CD8-positive, alpha-beta memory T cell (primary cell): ENCODE measurements around the gene SLC9A4. TPM values are rescaled to one million over a fixed set of nuclear protein-coding genes. Genes with fewer than 3 reads are reported as not detected.

Experiments
- CTCF ChIA-PET: fragments of 350-600 bp; sonication (Branson Sonifier 250); formaldehyde crosslinking; loops from one replicate; lab custom pipeline; 2021; ENCODE audit warnings: antibody characterized with exemption; lab: Charles Lee
- POLR2A ChIA-PET: fragments of 350-600 bp; sonication (Branson Sonifier 250); formaldehyde crosslinking; loops from one replicate; lab custom pipeline; 2021; ENCODE audit warnings: antibody characterized with exemption; lab: Charles Lee
- DNase-seq, 5 donors: peaks; one replicate each; pipeline versions ENCODE4 v3.0.0 to v3.0.0-alpha.2; 2020 to 2022; ENCODE audit warnings: mixed read lengths in 1 of 5
- H3K27ac ChIP-seq: one replicate; pipeline ENCODE4 v1.7.0; 2013; ENCODE audit warnings: low read depth, mild to moderate bottlenecking, low read length, moderate library complexity
- H3K27me3 ChIP-seq: 2 replicates; pipeline ENCODE4 v1.7.0; 2013; ENCODE audit warnings: low read length, mild to moderate bottlenecking; ENCODE audit not compliant: insufficient read depth, poor library complexity, severe bottlenecking
- H3K36me3 ChIP-seq: 2 replicates; pipeline ENCODE4 v1.7.0; 2013; ENCODE audit warnings: mild to moderate bottlenecking, low read length, moderate library complexity; ENCODE audit not compliant: insufficient read depth
- H3K4me1 ChIP-seq: 2 replicates; pipeline ENCODE4 v1.7.0; 2013; ENCODE audit warnings: mild to moderate bottlenecking, low read length, moderate library complexity; ENCODE audit not compliant: insufficient read depth
- H3K4me3 ChIP-seq: 2 replicates; pipeline ENCODE4 v1.7.0; 2013; ENCODE audit warnings: mild to moderate bottlenecking, low read length
- H3K9me3 ChIP-seq: 2 replicates; pipeline ENCODE4 v1.7.0; 2013; ENCODE audit warnings: mild to moderate bottlenecking, low read length
- H3K27ac Mint-ChIP-seq, 8 donors: one replicate each; pipeline ENCODE4 v1.8.0; 2020 to 2021; ENCODE audit warnings: mixed read lengths in 8 of 8, mild to moderate bottlenecking in 6 of 8, inconsistent platforms in 3 of 8, moderate library complexity in 3 of 8
- H3K27me3 Mint-ChIP-seq, 2 donors: one replicate each; pipeline ENCODE4 v1.8.0; 2020 to 2021; ENCODE audit warnings: mixed read lengths in 2 of 2, mild to moderate bottlenecking in 1 of 2, moderate library complexity in 1 of 2
- H3K36me3 Mint-ChIP-seq, 3 donors: one replicate each; pipeline ENCODE4 v1.8.0; 2020 to 2021; ENCODE audit warnings: mixed read lengths in 3 of 3, inconsistent platforms in 1 of 3, mild to moderate bottlenecking in 1 of 3
- H3K4me1 Mint-ChIP-seq, 3 donors: one replicate each; pipeline ENCODE4 v1.8.0; 2020 to 2021; ENCODE audit warnings: mixed read lengths in 3 of 3, inconsistent platforms in 1 of 3, mild to moderate bottlenecking in 1 of 3
- H3K4me3 Mint-ChIP-seq, 7 donors: one replicate each; pipeline ENCODE4 v1.8.0; 2020 to 2021; ENCODE audit warnings: mixed read lengths in 7 of 7, mild to moderate bottlenecking in 6 of 7, moderate library complexity in 4 of 7, inconsistent platforms in 2 of 7
- H3K9me3 Mint-ChIP-seq, 5 donors: one replicate each; pipeline ENCODE4 v1.8.0; 2020 to 2022; ENCODE audit warnings: mixed read lengths in 5 of 5, mild to moderate bottlenecking in 3 of 5, moderate library complexity in 2 of 5, inconsistent platforms in 1 of 5
- polyA plus RNA-seq: library from polyadenylated mRNA; unstranded; fragments of 300-500 nt; fragmentation: Illumina TruSeq; gene quantifications from one replicate; pipeline ENCODE4 v1.2.3, GENCODE V29; 2021
- total RNA-seq, 2 experiments: library from RNA; stranded (reverse); gene quantifications; one replicate each; pipeline ENCODE4 v1.2.3, GENCODE V29; 2021

The SLC9A4 gene, protein sequence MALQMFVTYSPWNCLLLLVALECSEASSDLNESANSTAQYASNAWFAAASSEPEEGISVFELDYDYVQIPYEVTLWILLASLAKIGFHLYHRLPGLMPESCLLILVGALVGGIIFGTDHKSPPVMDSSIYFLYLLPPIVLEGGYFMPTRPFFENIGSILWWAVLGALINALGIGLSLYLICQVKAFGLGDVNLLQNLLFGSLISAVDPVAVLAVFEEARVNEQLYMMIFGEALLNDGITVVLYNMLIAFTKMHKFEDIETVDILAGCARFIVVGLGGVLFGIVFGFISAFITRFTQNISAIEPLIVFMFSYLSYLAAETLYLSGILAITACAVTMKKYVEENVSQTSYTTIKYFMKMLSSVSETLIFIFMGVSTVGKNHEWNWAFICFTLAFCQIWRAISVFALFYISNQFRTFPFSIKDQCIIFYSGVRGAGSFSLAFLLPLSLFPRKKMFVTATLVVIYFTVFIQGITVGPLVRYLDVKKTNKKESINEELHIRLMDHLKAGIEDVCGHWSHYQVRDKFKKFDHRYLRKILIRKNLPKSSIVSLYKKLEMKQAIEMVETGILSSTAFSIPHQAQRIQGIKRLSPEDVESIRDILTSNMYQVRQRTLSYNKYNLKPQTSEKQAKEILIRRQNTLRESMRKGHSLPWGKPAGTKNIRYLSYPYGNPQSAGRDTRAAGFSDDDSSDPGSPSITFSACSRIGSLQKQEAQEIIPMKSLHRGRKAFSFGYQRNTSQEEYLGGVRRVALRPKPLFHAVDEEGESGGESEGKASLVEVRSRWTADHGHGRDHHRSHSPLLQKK
- total RNA-seq: not detected
- polyA plus RNA-seq: not detected

DNA sequence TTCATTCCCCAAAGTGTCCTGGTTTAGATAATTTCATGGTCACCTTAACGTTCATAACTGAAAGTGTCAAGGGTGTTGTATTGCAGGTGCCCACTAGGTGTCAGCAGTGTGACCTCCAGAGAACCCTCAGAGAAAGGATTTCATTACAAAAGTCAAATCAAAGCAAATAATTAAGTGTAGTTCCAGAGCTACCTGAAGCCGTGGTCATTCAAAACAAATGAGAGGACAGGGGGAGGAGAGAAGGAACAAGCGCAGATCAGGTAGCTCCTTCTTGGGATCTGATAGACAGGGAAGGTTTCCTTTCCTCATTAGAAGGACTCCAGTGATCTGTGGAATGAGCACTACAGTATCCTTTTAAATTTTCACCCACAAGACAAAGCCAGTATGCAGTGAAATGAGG lies at the start of gene SLC9A4:
TSS of gene SLC9A4 (plus strand) at position 207 of the 400 bp plus-strand sequence. CDS start 534 bp downstream, outside the sequence.
- DNase-seq: peak; percentile 21 to 53 (median 30)
- H3K9me3 ChIP-seq: no peaks in the 10 kb centered on the region
- Mint-ChIP-seq H3K4me1 (no peaks in the 10 kb centered on the region), H3K27me3 (peaks cover 20 to 47% of the 10 kb centered on the region in 2 donors), H3K9me3 (peaks cover 10 to 21% (median 15%) of the 10 kb centered on the region in 5 donors), H3K4me3 (no peak within 1 kb of the TSS), H3K36me3 (peaks cover 0 to 17% (median 2%) of the 10 kb centered on the region in 3 donors), H3K27ac (no peak within 1 kb of the TSS)
- no peaks in the 10 kb centered on the region for H3K36me3 ChIP-seq
- H3K4me3 ChIP-seq: no peak within 1 kb of the TSS
- H3K27me3 ChIP-seq: no peaks in the 10 kb centered on the region
- ChIA-PET CTCF (interaction anchor here (1.0 to 1.7 kb wide), 7 partner anchors 11 to 262 kb away, joined by 3 to 11 read pairs (median 4); no protein-coding TSS in a partner anchor), POLR2A (no interaction called here)
- no peak within 1 kb of the TSS for H3K27ac ChIP-seq
- no peaks in the 10 kb centered on the region for H3K4me1 ChIP-seq

DNA sequence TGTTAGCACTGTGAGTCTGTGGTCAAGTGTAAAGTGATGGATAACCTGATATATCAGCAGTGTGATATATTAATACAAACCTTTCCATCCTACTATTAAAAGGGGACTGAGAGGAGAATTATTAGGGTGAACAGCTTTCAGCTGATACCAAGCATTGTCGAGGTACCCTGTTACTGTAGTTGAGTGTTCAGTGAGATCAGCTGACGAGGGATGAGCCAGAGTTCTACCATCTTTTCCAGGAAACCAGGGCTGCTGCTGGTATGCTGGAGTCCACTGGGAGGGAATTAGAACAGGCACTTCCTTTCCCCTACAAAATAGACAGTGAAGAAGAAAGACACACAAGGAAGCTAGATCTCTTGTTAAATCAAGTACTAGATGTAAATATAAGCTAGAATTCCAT lies 49.7 kb upstream of the SLC9A4 start:
- DNase-seq: no peak
- Histone ChIP-seq H3K27me3 (no peaks in the 10 kb centered on the region), H3K4me3 (no peak overlapping the region), H3K36me3 (no peaks in the 10 kb centered on the region), H3K4me1 (peaks cover 24% of the 10 kb centered on the region), H3K9me3 (no peaks in the 10 kb centered on the region), H3K27ac (no peak overlapping the region)
- H3K27ac Mint-ChIP-seq: peak overlapping the region in 7 of 8 donors; percentile 43 to 100 (median 89)
- no peaks in the 10 kb centered on the region for H3K9me3 Mint-ChIP-seq
- ChIA-PET POLR2A (interaction anchor here (1.1 kb wide), 1 partner anchor 56 kb away, joined by 3 read pairs; no protein-coding TSS in a partner anchor), CTCF (interaction anchor here (1.2 kb wide), 1 partner anchor 19 kb away, joined by 3 read pairs; no protein-coding TSS in a partner anchor)
- H3K27me3 Mint-ChIP-seq: peaks cover 0 to 1% of the 10 kb centered on the region in 2 donors
- H3K36me3 Mint-ChIP-seq: peaks cover 0 to 10% (median 5%) of the 10 kb centered on the region in 3 donors
- peak overlapping the region; percentile 55 to 98 (median 94) for H3K4me3 Mint-ChIP-seq
- H3K4me1 Mint-ChIP-seq: peaks cover 55 to 91% (median 89%) of the 10 kb centered on the region in 3 donors

DNA sequence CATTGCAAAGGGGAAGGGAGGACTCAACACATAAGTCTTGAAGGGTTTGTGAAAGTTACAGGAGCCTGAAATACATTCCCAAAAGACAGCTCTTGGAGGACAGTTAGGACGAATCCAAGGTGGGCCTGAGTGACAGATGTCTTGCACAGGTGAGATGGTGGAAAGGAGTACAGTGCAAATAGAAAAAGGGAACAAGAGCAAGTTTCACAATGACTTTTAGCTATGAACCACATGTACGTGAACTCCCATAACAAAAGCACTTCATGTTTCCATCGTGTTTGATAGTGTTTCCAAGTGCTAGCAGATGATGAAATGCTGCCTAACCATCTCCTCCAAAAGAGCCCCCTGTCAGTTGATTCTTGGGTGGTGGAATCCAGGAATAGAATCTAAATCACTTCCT lies 48.3 kb upstream of the SLC9A4 start:
- Mint-ChIP-seq H3K4me1 (peaks cover 51 to 92% (median 80%) of the 10 kb centered on the region in 3 donors), H3K27ac (peak overlapping the region; percentile 9 to 95 (median 82)), H3K27me3 (peaks cover 0 to 1% of the 10 kb centered on the region in 2 donors), H3K9me3 (no peaks in the 10 kb centered on the region), H3K36me3 (peaks cover 0 to 14% (median 5%) of the 10 kb centered on the region in 3 donors), H3K4me3 (peak overlapping the region; percentile 13 to 98 (median 94))
- POLR2A ChIA-PET: no interaction called here
- Histone ChIP-seq H3K27ac (no peak overlapping the region), H3K4me1 (peaks cover 11% of the 10 kb centered on the region), H3K36me3 (no peaks in the 10 kb centered on the region), H3K9me3 (no peaks in the 10 kb centered on the region), H3K4me3 (no peak overlapping the region), H3K27me3 (no peaks in the 10 kb centered on the region)
- no peak for DNase-seq
- CTCF ChIA-PET: no interaction called here

DNA sequence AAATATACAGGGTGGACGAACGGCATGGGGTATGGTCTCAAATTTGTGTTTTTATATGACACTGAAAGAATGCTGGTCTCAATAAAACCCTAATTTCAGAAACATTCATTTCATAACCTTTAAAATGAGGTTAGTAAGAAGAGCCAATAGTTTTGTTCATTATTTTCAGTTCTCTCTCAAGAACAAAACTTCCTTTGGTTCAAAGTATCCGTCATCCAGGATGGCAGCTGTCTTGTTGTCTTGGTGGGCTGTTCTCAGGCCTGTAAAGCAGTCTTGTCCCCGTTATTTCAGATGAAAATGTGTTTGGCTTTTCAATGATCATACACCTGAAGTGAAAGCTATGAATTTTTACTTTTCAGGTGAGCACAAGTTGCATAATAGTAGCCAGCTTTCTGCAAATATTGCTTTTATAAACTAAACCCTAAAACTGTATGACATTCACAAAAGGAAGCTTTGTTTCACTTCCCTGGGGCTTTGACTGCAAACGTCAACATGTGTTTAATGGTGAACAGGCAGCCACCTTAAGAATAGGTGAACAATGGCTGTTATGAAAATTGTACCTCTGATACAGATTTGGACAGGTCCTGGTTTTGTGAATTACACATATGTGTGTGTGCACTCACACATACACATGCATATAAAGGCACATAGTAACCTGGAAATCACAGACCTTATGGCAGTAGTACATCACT lies 47.4 kb upstream of the SLC9A4 start:
- Mint-ChIP-seq H3K27ac (peak overlapping the region; percentile 31 to 95 (median 74)), H3K4me3 (peak overlapping the region; percentile 33 to 98 (median 74)), H3K36me3 (peaks cover 0 to 14% (median 8%) of the 10 kb centered on the region in 3 donors), H3K4me1 (peaks cover 56 to 92% (median 79%) of the 10 kb centered on the region in 3 donors), H3K27me3 (peaks cover 0 to 1% of the 10 kb centered on the region in 2 donors), H3K9me3 (no peaks in the 10 kb centered on the region)
- Histone ChIP-seq H3K9me3 (no peaks in the 10 kb centered on the region), H3K27me3 (no peaks in the 10 kb centered on the region), H3K4me1 (peaks cover 4% of the 10 kb centered on the region), H3K27ac (no peak overlapping the region), H3K4me3 (no peak overlapping the region), H3K36me3 (no peaks in the 10 kb centered on the region)
- CTCF ChIA-PET: no interaction called here
- no peak for DNase-seq
- POLR2A ChIA-PET: no interaction called here

DNA sequence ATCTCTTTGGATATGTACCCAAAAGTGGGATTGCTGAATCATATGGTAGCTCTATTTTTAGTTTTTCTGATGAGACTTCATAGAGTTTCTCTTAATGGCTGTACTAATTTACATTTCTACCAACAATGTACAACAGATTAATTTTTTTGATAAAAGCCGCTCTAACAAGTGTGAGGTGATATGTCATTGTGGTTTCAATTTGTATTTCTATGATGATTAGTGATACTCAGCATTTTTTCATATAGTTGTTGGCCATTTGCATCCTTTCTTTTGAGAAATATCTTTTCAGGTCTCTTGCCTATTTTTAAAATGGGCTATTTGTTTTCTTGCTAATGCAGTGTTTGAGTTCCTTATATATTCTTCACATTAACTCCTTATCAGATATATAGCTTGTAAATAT lies 45.8 kb upstream of the SLC9A4 start:
- POLR2A ChIA-PET: no interaction called here
- Histone ChIP-seq H3K4me3 (no peak overlapping the region), H3K9me3 (no peaks in the 10 kb centered on the region), H3K4me1 (peaks cover 4% of the 10 kb centered on the region), H3K36me3 (no peaks in the 10 kb centered on the region), H3K27ac (no peak overlapping the region), H3K27me3 (no peaks in the 10 kb centered on the region)
- peaks cover 56 to 93% (median 73%) of the 10 kb centered on the region in 3 donors for H3K4me1 Mint-ChIP-seq
- H3K27me3 Mint-ChIP-seq: no peaks in the 10 kb centered on the region
- peaks cover 0 to 13% (median 2%) of the 10 kb centered on the region in 3 donors for H3K36me3 Mint-ChIP-seq
- H3K27ac Mint-ChIP-seq: peak overlapping the region in 6 of 8 donors; percentile 14 to 95 (median 74)
- H3K4me3 Mint-ChIP-seq: peak overlapping the region; percentile 13 to 80 (median 71)
- no peaks in the 10 kb centered on the region for H3K9me3 Mint-ChIP-seq
- CTCF ChIA-PET: interaction anchor here (0.8 kb wide), 1 partner anchor 175 kb away, joined by 4 read pairs; no protein-coding TSS in a partner anchor
- no peak for DNase-seq

DNA sequence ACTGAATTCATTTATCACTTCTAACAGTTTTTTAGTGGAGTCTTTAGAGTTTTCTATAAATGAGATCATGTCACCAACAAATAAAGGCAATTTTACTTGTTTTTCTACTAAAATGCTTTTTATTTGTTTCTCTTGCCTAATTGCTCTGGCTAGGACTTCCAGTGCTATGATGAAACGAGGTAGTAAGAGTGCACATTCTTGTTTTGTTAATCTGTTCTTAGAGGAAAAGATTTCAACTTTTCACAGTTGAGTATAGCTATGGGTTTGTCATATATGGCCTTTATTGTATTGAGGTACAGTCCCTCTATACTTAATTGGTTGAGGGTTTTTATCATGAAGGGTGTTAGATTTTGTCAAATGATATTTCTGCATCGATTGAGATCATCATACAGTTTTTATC lies 44.5 kb upstream of the SLC9A4 start:
- Mint-ChIP-seq H3K4me1 (peaks cover 51 to 85% (median 63%) of the 10 kb centered on the region in 3 donors), H3K36me3 (peaks cover 0 to 8% (median 2%) of the 10 kb centered on the region in 3 donors), H3K9me3 (no peaks in the 10 kb centered on the region), H3K4me3 (peak overlapping the region; percentile 19 to 80 (median 71)), H3K27ac (peak overlapping the region in 6 of 8 donors; percentile 14 to 95 (median 58)), H3K27me3 (no peaks in the 10 kb centered on the region)
- H3K4me3 ChIP-seq: no peak overlapping the region
- H3K27me3 ChIP-seq: no peaks in the 10 kb centered on the region
- H3K4me1 ChIP-seq: peaks cover 4% of the 10 kb centered on the region
- no peak overlapping the region for H3K27ac ChIP-seq
- no peaks in the 10 kb centered on the region for H3K9me3 ChIP-seq
- H3K36me3 ChIP-seq: no peaks in the 10 kb centered on the region
- POLR2A ChIA-PET: no interaction called here
- CTCF ChIA-PET: interaction anchor here (1.4 kb wide), 1 partner anchor 45 kb away, joined by 3 read pairs; the partner anchor contains the start of gene SLC9A4
- DNase-seq: no peak

DNA sequence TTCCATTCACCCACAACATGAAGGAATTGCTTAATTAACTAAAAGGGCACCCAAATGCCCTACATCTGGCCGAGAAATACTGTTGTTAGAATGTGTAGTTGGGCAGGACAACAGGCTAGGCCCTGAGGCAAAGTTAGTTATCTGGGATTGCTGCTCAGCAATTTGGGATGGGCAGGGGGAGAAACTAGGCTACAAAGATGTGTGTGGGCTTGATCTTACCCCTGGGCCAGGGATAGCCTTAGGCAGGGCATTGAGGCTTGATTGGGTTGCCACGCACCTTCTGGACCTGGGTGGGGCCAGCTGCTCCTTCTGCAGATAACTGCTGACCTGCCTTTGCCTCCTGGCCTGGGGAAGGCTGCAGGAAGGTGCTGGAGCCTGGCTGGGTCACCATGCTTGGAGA lies 40.6 kb upstream of the SLC9A4 start:
- Mint-ChIP-seq H3K27me3 (no peaks in the 10 kb centered on the region), H3K9me3 (no peaks in the 10 kb centered on the region), H3K4me3 (peak overlapping the region in 3 of 7 donors; percentile 23 to 63 (median 34)), H3K36me3 (peaks cover 0 to 11% (median 2%) of the 10 kb centered on the region in 3 donors), H3K27ac (peak overlapping the region in 7 of 8 donors; percentile 5 to 85 (median 49)), H3K4me1 (peaks cover 49 to 80% (median 61%) of the 10 kb centered on the region in 3 donors)
- no peaks in the 10 kb centered on the region for H3K27me3 ChIP-seq
- no peaks in the 10 kb centered on the region for H3K9me3 ChIP-seq
- peaks cover 11% of the 10 kb centered on the region for H3K4me1 ChIP-seq
- H3K27ac ChIP-seq: no peak overlapping the region
- no peaks in the 10 kb centered on the region for H3K36me3 ChIP-seq
- ChIA-PET POLR2A (no interaction called here), CTCF (no interaction called here)
- no peak for DNase-seq
- no peak overlapping the region for H3K4me3 ChIP-seq
